DOHH2 (cell line): ENCODE data around the gene HOXC11.

ENCODE experiments used
- H3F3A ChIP-seq: fragments of 200-600 bp; sonication (generic), shearing (Covaris generic); 2 replicates; pipeline ENCODE4 v1.6.0; 2016; ENCODE audit warnings: antibody characterized with exemption, mild to moderate bottlenecking; ENCODE audit not compliant: control insufficient read depth, insufficient read depth
- H3K27ac ChIP-seq: fragments of 200-600 bp; sonication (generic); 2 replicates; pipeline ENCODE4 v1.5.1; 2014; ENCODE audit warnings: low read depth, mild to moderate bottlenecking, low read length, moderate library complexity
- H3K27me3 ChIP-seq: fragments of 200-600 bp; sonication (generic); 2 replicates; pipeline ENCODE4 v1.6.1; 2014; ENCODE audit warnings: mild to moderate bottlenecking, low read length, mixed read lengths; ENCODE audit not compliant: control insufficient read depth
- H3K36me3 ChIP-seq: fragments of 200-600 bp; sonication (generic); 2 replicates; pipeline ENCODE4 v1.6.1; 2014; ENCODE audit warnings: mild to moderate bottlenecking, low read length, moderate library complexity, mixed read lengths; ENCODE audit not compliant: control insufficient read depth
- H3K4me1 ChIP-seq: fragments of 200-600 bp; sonication (generic); 2 replicates; pipeline ENCODE4 v1.6.1; 2014; ENCODE audit warnings: mild to moderate bottlenecking, low read length, mixed read lengths; ENCODE audit not compliant: control insufficient read depth
- H3K4me2 ChIP-seq: fragments of 200-600 bp; sonication (generic); 2 replicates; pipeline ENCODE4 v1.6.0; 2014; ENCODE audit warnings: mild to moderate bottlenecking, low read length, moderate library complexity
- H3K4me3 ChIP-seq: fragments of 200-600 bp; sonication (generic); 2 replicates; pipeline ENCODE4 v1.5.1; 2014; ENCODE audit warnings: mild to moderate bottlenecking, low read length, mixed read lengths
- H3K79me2 ChIP-seq: fragments of 200-600 bp; sonication (generic); 2 replicates; pipeline ENCODE4 v1.6.1; 2014; ENCODE audit warnings: mild to moderate bottlenecking, low read length, mixed read lengths; ENCODE audit not compliant: control insufficient read depth
- H3K9me2 ChIP-seq: fragments of 200-600 bp; sonication (generic); replicated peaks from 2 replicates; pipeline ENCODE4 v1.6.1; 2014; ENCODE audit warnings: mild to moderate bottlenecking, low read length, mixed read lengths; ENCODE audit not compliant: control insufficient read depth
- H3K9me3 ChIP-seq: fragments of 200-600 bp; sonication (generic); 2 replicates; pipeline ENCODE4 v1.6.1; 2014; ENCODE audit warnings: antibody characterized with exemption, low read length, mixed read lengths; ENCODE audit not compliant: control insufficient read depth, insufficient read depth
- H4K20me1 ChIP-seq: fragments of 200-600 bp; sonication (generic); 2 replicates; pipeline ENCODE4 v1.6.0; 2014; ENCODE audit warnings: low read depth, mild to moderate bottlenecking, antibody characterized with exemption, low read length, moderate library complexity; ENCODE audit not compliant: control insufficient read depth, insufficient read depth
- CTCF ChIP-seq: fragments of 200-600 bp; sonication (generic); IDR thresholded peaks from one replicate; pipeline ENCODE4 v1.5.1; 2014; ENCODE audit warnings: antibody characterized with exemption, mild to moderate bottlenecking, low read depth, low read length; ENCODE audit not compliant: poor library complexity, severe bottlenecking
- EZH2phosphoT487 ChIP-seq: fragments of 200-600 bp; sonication (generic); IDR thresholded peaks from 2 replicates; pipeline ENCODE4 v1.6.1; 2017; ENCODE audit warnings: borderline replicate concordance, mild to moderate bottlenecking, antibody characterized with exemption, low read length, moderate library complexity, mixed read lengths

The HOXC11 gene

DNA sequence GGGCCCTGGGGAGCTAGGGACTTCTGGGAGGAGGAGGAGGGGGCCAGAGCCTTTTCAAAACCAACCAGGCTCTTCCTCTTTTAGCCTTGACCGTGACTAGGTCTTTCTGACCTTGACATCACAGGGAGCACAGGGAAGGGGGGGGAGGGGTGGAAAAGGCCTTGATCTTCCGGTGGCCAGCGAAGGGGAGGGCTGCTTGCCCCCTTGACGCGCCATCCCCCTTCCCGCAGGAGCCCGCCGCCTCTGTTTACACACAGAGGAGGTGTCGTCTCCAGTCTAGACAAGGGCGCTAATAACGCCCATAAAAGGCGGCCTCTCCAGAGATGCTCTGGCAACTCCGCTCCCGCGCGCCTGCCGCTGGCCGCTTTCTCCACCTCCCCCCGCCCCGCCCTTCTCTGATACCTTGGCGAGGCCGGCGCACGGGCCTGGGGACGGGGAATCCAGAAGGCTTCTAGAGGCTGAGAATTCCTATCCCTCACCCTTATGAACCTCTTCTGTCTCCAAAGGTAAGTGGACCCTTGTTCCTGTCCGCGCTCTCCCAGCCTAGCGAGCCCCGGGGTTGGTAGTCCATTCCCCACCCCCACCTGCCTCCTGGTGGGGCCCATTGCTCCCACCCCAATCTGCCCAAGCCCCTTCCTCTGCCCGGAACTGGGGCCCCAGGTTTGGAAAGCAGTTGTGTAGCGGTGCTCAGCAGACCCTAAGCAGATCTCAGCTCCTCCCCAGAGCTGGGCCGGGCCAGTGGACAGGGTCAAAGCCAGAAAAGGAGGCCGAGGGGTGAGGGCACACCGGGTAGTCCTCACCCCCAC is 23.1 kb upstream of the HOXC11 start:
- Histone ChIP-seq H3K4me3 (no peak overlapping the region), H3K9me3 (no peaks in the 10 kb centered on the region), H3K9me2 (no peaks in the 10 kb centered on the region), H3F3A (no peaks in the 10 kb centered on the region), H3K79me2 (no peaks in the 10 kb centered on the region), H3K36me3 (no peaks in the 10 kb centered on the region), H3K27ac (no peak overlapping the region), H4K20me1 (no peaks in the 10 kb centered on the region), H3K27me3 (peaks cover 91% of the 10 kb centered on the region), H3K4me1 (no peaks in the 10 kb centered on the region), H3K4me2 (no peak overlapping the region)
- TF ChIP-seq EZH2phosphoT487 (no peak), CTCF (no peak)

- Histone ChIP-seq H3K4me2 (no peak overlapping the region), H3K36me3 (no peaks in the 10 kb centered on the region), H3K79me2 (no peaks in the 10 kb centered on the region), H3K9me3 (no peaks in the 10 kb centered on the region), H3K9me2 (no peaks in the 10 kb centered on the region), H4K20me1 (no peaks in the 10 kb centered on the region), H3K4me1 (no peaks in the 10 kb centered on the region), H3K27ac (no peak overlapping the region), H3K4me3 (no peak overlapping the region), H3F3A (no peaks in the 10 kb centered on the region), H3K27me3 (peaks cover 88% of the 10 kb centered on the region)
- TF ChIP-seq EZH2phosphoT487 (no peak), CTCF (no peak)
Measured at GRCh38 chr12:53950437-53950773, 22.5 kb upstream of the HOXC11 start.

GRCh38 chr12:53950789-53951576 is 21.9 kb upstream of the HOXC11 start:
- Histone ChIP-seq H3K79me2 (no peaks in the 10 kb centered on the region), H3K4me2 (no peak overlapping the region), H3K27ac (no peak overlapping the region), H3K36me3 (no peaks in the 10 kb centered on the region), H3K9me2 (no peaks in the 10 kb centered on the region), H3K27me3 (peaks cover 87% of the 10 kb centered on the region), H3K4me1 (no peaks in the 10 kb centered on the region), H4K20me1 (no peaks in the 10 kb centered on the region), H3K4me3 (no peak overlapping the region), H3K9me3 (no peaks in the 10 kb centered on the region), H3F3A (no peaks in the 10 kb centered on the region)
- no peak for TF ChIP-seq CTCF
- TF ChIP-seq EZH2phosphoT487 = no peak
